ENCODE data around the gene GRK5.
"Not testable (repeated sequence)": the region's sequence is repeated elsewhere in the genome, so short reads cannot be mapped to it uniquely, and the experiment has no call there.

GRK5 gene

GRCh38 chr10:119429771-119430170 lies 222.4 kb downstream of the GRK5 start:
- DNase-seq, result no peak
- Histone ChIP-seq H3K9me3 (no peaks in the 10 kb centered on the region), H3K4me3 (no peak overlapping the region), H3K27ac (no peak overlapping the region), H3K4me1 (peaks cover 0 to 1% (median 0%) of the 10 kb centered on the region in 4 donors), H3K27me3 (no peaks in the 10 kb centered on the region), H3K36me3 (peaks cover 79 to 100% (median 88%) of the 10 kb centered on the region in 3 donors)
- intact Hi-C loops (cut with DNase I; ENCODE audit: low total_unique reads), result no loop called here
- no peak for TF ChIP-seq CTCF (IDR thresholded peaks at IDR 0.05)

DNA sequence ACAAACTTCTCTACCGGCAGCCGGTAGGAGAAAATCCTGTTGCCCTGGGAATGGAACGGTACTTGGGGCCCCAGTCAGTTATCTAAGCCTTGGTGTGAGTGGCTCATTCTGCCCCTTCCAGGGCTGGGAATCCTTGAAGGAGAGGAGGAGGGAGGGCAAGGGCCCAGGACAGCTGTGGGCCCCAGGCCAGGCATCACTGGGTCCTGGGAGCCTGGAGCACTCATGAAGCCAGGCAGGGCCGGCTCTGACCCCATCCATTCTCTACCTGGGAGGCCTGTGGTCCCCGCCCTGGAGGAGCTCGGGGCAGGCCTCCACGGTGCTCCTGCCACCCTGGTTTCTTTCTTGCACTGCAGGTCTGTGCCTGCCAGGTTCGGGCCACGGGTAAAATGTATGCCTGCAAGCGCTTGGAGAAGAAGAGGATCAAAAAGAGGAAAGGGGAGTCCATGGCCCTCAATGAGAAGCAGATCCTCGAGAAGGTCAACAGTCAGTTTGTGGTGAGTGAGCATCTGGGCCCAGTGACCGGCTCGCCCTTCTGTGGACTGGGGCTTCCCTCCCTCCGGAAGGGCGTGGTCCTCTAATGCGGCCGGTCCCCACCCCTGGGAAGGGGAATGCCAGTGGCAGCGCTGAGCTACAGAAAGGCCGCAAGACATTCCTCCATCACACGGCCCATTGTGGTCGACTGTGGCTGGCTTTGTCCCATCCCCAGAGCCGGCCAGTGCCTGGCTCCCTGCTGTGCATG lies 223.8 kb downstream of the GRK5 start:
- intact Hi-C loops (cut with DNase I; ENCODE audit: low total_unique reads), result no loop called here
- H3K27me3 ChIP-seq, result no peaks in the 10 kb centered on the region
- H3K36me3 ChIP-seq, result peaks cover 83 to 100% (median 91%) of the 10 kb centered on the region in 3 donors
- H3K4me3 ChIP-seq, result no peak overlapping the region
- no peaks in the 10 kb centered on the region for H3K9me3 ChIP-seq
- DNase-seq, result no peak
- no peak overlapping the region for H3K27ac ChIP-seq
- H3K4me1 ChIP-seq, result no peaks in the 10 kb centered on the region
- TF ChIP-seq CTCF (IDR thresholded peaks at IDR 0.05), result no peak

- Histone ChIP-seq H3K27ac (no peak overlapping the region), H3K27me3 (no peaks in the 10 kb centered on the region), H3K9me3 (no peaks in the 10 kb centered on the region), H3K36me3 (peaks cover 83 to 100% (median 93%) of the 10 kb centered on the region in 3 donors), H3K4me1 (no peaks in the 10 kb centered on the region), H3K4me3 (no peak overlapping the region)
- TF ChIP-seq CTCF (IDR thresholded peaks at IDR 0.05), result no peak
- intact Hi-C loops (cut with DNase I; ENCODE audit: low total_unique reads), result no loop called here
- no peak for DNase-seq
These were observed 224.4 kb downstream of the GRK5 start for GRCh38 chr10:119431773-119432135.

DNA sequence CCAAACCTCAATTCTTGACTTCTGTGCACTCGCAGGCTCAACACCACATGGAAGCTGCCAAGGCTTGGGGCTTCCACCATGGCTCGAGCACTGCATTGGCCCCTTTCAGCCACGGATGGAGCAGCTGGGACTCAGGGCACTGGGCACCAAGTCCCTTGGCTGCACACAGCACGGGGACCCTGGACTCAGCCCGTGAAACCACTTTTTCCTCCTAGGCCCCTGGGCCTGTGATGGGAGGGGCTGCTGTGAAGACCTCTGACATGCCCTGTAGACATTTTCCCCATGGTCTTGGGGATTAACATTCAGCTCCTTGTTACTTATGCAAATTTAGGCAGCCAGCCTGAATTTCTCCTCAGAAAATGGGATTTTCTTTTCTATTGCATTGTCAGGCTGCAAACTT lies 227.6 kb downstream of the GRK5 start:
- H3K4me3 ChIP-seq; H3K4me1 ChIP-seq; H3K27me3 ChIP-seq; DNase-seq; H3K27ac ChIP-seq; H3K9me3 ChIP-seq; intact Hi-C loops (cut with DNase I; ENCODE audit: low total_unique reads): not testable (repeated sequence)
- H3K36me3 ChIP-seq, result peaks cover 65 to 93% (median 84%) of the 10 kb centered on the region in 3 donors

DNA sequence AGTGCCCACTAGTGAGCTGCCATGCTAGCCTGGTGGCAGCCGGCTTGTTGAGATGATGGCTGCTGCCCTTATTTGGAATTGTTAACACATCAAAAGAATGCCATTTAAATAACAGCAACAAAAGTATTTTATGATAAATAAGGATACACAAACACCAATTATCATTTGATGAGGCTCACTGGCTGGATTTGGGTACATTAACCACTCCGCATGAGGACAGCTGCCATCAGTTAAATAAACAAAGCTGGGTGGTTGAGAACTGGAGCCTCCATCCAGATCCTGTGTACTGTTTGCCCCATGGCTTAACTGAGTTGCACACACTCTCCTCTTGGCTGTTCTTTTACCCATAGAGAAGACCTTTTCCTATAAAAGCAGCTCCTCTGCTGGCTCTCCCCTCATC lies 231.3 kb downstream of the GRK5 start:
- no peak for TF ChIP-seq CTCF (IDR thresholded peaks at IDR 0.05)
- intact Hi-C loops (cut with DNase I; ENCODE audit: low total_unique reads), result no loop called here
- Histone ChIP-seq H3K36me3 (peaks cover 36 to 77% (median 59%) of the 10 kb centered on the region in 3 donors), H3K27ac (no peak overlapping the region), H3K27me3 (no peaks in the 10 kb centered on the region), H3K4me3 (no peak overlapping the region), H3K4me1 (peaks cover 0 to 18% (median 15%) of the 10 kb centered on the region in 4 donors), H3K9me3 (no peaks in the 10 kb centered on the region)
- DNase-seq, result no peak

GRCh38 chr10:119439922-119440321 lies 232.6 kb downstream of the GRK5 start:
- no peaks in the 10 kb centered on the region for H3K9me3 ChIP-seq
- no peak for TF ChIP-seq CTCF (IDR thresholded peaks at IDR 0.05)
- H3K4me3 ChIP-seq, result no peak overlapping the region
- intact Hi-C loops (cut with DNase I; ENCODE audit: low total_unique reads), result no loop called here
- no peak for DNase-seq
- H3K27ac ChIP-seq, result no peak overlapping the region
- H3K36me3 ChIP-seq, result peaks cover 31 to 71% (median 55%) of the 10 kb centered on the region in 3 donors
- H3K27me3 ChIP-seq, result no peaks in the 10 kb centered on the region
- peaks cover 0 to 18% (median 15%) of the 10 kb centered on the region in 4 donors for H3K4me1 ChIP-seq

All from tibial artery (tissue), 4 donors.